ENCODE measurements around the gene GPR15. TPM values are rescaled to one million over a fixed set of nuclear protein-coding genes. Genes with fewer than 3 reads are reported as not detected.
A peak's percentile ranks its signal among the peaks of the same experiment; 100 is the strongest.

Gene GPR15
- total and polyA plus RNA-seq, 10 of the 15 experiments (the other 5 are each of a cell fraction or from before 2014, with no cell fraction given) = 70.7 to 150 (median 115) TPM

- TF ChIP-seq, protein P1, sequence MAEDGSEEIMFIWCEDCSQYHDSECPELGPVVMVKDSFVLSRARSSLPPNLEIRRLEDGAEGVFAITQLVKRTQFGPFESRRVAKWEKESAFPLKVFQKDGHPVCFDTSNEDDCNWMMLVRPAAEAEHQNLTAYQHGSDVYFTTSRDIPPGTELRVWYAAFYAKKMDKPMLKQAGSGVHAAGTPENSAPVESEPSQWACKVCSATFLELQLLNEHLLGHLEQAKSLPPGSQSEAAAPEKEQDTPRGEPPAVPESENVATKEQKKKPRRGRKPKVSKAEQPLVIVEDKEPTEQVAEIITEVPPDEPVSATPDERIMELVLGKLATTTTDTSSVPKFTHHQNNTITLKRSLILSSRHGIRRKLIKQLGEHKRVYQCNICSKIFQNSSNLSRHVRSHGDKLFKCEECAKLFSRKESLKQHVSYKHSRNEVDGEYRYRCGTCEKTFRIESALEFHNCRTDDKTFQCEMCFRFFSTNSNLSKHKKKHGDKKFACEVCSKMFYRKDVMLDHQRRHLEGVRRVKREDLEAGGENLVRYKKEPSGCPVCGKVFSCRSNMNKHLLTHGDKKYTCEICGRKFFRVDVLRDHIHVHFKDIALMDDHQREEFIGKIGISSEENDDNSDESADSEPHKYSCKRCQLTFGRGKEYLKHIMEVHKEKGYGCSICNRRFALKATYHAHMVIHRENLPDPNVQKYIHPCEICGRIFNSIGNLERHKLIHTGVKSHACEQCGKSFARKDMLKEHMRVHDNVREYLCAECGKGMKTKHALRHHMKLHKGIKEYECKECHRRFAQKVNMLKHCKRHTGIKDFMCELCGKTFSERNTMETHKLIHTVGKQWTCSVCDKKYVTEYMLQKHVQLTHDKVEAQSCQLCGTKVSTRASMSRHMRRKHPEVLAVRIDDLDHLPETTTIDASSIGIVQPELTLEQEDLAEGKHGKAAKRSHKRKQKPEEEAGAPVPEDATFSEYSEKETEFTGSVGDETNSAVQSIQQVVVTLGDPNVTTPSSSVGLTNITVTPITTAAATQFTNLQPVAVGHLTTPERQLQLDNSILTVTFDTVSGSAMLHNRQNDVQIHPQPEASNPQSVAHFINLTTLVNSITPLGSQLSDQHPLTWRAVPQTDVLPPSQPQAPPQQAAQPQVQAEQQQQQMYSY (CRISPR knock-in tag; IDR thresholded peaks at IDR 0.05) = no peak
- peak; percentile 90 for TF ChIP-seq POLR2AphosphoS5 (IDR thresholded peaks at IDR 0.05; ENCODE audit: low read length)
- peak; percentile 22; the same call in 1 of the 2 replicates for TF ChIP-seq PML (IDR thresholded peaks at IDR 0.05; ENCODE audit: low read length)
- TF ChIP-seq BHLHE40 (IDR thresholded peaks at IDR 0.05; ENCODE audit: borderline replicate concordance in 1 of 2, low read depth in 2 of 2, low read length in 1 of 2) = no peak
- TF ChIP-seq ZSCAN29 (IDR thresholded peaks at IDR 0.05) = no peak
- no peak; the same call in 1 of the 2 replicates for TF ChIP-seq EED (IDR thresholded peaks at IDR 0.05; ENCODE audit: low read depth)
- peak; percentile 55; the same call in 1 of the 2 replicates for TF ChIP-seq ZBED1 (IDR thresholded peaks at IDR 0.05; ENCODE audit: borderline replicate concordance)
Measured at GRCh38 chr3:98532275-98532637, 478 bp downstream of the GPR15 start (continued).

Measured in GM12878 (cell line).